Stimulated activated CD4-positive, alpha-beta T cell treated with anti-CD3 and anti-CD28 coated beads, Interleukin-1b, Interleukin-23, amount 100 ng/mL, for 4 hours (primary cell): ENCODE results near the gene ZDHHC22.

ENCODE experiments used
- DNase-seq, 2 donors: peaks; one replicate each; pipeline ENCODE4 v3.0.0-alpha.2; 2020; ENCODE audit warnings: low read depth in 2 of 2

ZDHHC22 gene

DNA sequence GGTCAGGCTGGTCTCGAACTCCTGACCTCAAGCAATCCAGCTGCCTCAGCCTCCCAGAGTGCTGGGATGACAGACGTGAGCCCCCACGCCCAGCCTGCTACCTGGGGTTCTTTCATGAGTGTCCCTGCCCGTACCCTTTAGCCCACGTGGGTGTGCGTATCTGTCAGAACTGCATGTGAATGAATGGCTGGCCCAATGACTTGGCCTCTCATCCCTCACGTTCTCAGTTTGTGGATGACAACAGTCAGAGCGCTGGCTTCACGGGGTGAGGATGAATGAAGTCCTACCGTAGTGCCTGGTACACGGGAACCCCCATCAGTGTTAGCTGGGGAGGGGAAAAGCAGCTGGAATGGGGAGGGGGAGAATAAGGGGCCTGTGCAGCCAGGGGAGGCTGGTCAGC is 16.1 kb upstream of the ZDHHC22 start:
- no peak for DNase-seq

DNA sequence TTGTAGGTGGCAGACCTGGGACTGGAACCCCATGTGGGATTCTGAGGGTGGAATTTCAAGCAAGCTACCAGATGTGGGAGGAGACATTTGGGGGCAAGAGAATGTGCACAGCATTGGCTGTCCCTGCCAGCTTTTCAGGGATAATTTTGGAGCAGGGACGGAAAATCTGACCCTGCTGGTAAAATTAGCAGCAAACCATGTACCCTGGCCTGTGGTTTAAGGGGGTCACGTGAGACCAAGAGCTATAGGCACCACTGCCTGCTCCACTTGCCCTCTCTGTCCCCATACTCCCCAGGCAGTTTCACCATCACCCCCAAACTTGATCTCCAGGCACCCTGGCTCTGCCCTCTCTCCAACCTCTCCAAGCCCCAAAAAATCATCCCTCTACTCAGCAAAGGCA is 13.5 kb upstream of the ZDHHC22 start:
- no peak for DNase-seq

DNA sequence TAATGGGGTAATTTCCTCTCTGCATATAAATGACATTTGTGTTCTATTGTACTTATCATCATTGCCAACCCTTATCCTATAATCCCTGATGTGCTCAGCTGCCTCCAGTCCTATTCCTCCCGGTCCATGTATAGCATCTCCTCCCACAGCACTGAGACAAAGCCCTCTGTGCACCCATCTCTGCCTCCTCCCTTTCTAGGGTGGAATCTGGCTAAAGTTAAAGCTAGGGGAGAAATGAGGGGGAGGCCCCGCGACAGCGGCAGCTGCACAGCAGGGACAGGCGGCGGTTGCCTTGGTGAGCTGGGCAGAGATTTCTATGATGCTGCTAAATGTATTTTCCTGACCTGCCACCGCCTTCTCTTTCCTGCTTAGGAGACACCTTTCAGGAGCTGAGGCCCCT is 12.8 kb upstream of the ZDHHC22 start:
- no peak for DNase-seq

DNA sequence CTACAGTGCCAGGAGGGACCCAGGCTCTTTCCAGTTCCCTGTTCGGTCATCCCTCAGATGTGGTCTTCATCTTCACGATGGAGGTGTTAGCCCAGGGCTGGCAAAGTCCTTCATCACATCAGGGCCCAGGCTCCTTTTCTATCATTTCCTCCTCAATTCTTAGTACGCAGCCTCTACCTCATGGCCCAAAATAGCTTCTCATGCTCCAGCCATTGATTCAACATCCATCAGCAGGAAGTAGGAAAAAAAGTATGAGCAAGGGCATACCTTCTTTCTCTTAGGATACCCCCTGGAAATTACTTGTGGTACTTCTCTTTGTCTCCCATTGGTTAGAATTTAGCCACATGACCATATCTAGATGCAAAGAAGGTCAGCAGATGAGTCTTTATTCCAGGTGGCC is 12.2 kb upstream of the ZDHHC22 start:
- no peak for DNase-seq

DNA sequence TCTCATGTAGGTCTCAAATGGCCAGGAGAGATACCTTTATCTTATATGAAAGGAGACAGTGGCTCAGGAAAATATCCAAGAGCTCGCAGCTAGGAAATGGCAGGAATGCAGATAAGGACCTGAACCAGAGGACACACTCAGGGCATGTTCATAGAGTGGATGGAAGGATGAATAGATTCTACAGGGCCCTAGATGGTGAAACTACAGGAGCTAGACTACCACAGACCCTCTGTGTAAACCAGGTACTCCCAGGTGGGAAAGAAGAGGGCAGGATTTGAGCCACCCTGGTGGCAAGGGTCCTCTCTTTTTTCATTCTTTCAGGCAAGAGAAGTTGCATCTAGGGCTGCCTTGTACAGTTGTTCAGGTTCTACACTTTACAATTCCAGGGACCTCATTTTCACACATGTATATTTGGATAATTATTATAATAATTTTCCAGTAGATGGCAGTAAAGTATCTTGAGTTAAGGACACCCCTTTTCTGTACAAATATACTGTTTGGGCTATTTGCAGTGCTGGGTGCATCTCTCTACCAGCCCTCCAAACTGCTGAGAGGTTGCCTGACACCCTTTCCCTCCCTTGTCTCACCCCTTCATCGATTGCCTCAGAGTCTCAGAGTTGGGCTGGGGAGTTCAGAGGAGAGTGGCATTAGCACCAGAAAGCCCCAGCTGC is 10.5 kb upstream of the ZDHHC22 start:
- DNase-seq = no peak

DNA sequence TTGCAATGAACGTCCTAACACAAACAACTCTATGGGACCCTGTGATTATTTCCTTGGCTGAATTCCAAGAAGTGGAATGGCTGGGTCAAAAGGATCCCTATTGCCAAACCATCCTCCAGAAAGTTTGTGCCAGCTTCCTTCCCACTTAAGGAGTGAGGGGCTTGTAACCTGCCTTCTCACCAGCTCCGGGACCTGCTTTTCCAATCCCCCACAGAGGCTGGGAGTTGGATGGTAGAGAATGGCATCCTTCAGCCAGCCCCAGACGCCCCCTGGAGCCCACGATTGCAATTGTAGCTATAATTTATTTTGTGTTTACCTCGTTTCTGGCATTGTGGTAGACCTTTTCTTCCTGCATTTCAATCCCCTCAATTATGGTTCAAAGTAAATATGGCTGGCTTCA is 9.7 kb upstream of the ZDHHC22 start:
- DNase-seq = peak in 1 of 2 donors; percentile 5

DNA sequence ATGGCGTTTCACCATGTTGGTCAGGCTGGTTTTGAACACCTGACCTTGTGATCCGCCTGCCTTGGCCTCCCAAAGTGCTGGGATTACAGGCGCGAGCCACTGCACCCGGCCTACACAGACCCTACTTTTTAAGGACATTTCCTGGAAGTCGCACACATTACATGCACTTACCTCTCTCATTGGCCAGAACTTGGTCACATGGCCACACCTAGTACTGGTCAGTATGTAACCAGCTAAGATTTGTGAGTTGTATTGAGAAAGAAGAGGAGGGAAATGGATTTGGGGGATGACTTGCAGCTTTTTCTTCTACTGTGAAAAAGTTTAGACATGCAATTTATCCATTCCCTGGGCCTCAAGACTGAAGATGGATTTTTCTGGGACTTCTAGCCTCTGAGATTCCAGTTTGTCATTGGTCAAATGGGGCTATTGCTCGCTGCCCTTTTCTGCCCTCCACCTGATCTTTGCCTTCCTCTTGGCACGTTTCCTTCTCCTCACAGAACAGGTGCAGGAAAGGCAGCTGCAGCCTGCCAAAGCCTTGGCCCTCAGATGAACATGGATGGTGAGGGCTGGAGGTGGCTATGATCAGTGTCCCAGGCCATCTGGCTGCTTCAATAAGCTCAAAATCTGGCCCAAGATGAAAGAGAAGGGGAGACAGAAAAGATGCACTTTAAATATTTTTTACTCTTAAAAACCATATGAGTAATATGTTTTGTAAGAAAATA is 7.1 kb upstream of the ZDHHC22 start:
- DNase-seq = no peak

DNA sequence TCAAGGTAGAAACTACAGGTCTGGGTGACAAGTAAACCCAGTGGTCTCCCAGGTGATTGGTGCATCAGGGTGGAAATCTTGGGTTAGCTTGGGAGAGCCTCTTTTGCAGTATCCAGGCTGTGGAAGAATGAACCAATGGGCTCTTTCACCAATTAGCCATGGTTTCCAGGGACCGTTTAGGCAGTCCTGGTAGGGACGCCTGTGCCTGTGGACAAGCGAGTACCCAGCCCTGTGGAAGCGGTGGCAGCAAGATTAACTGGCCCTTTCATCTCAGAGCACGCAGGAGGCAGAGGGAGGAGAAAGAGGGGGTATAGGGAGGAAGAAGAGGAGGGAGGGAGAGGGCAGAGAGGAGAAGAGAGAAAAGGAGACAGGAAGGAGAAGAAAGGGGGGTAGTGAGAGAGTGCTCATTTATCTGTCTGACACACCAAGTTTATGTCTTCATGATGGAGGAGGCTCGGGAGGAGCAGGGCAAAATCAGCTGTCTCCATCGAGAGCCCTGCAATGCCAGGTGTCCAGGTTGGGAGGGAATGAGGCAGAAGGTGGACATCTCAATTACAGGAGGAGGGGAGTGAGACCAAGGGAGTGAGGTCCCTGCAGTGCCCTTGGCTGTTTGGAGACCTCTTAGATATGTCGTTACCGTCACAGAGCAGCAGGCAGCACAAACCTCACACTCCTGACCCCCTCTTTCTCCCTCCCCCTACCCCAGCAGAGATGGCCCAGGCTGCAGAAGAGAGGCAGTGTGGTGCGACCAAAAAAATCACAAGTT is 4.6 kb upstream of the ZDHHC22 start:
- no peak for DNase-seq

DNA sequence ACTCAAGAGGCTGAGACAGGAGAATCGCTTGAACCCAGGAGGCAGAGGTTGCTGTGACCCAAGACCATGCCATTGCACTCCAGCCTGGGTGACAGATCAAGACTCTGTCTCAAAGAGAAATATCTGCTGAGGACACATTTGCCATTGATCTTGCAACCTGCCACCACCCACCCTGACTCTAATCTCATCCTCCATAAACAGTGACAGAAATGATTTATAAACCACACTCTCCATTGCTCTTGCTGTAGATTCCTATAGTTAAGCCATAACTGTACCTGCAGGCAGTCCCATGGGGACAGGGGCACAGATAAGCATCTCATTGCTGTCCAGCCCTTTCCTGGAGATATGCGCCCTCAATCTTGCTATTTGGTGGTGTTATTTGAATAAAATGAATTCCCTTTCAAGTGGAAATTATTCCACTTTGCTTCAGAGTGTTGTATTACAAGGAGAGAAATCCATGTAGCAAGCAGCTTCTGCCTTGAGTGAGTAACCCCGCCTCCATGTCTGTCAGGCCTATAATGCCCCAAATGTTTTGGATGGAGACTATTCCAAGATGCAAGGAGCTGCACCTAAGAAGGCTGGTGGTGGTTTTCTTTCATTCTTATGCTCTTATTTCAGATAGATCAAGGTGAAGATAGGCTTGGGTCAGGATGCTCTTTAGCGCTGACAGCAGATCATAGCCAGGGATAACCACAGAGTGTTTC is 3.0 kb upstream of the ZDHHC22 start:
- no peak for DNase-seq

DNA sequence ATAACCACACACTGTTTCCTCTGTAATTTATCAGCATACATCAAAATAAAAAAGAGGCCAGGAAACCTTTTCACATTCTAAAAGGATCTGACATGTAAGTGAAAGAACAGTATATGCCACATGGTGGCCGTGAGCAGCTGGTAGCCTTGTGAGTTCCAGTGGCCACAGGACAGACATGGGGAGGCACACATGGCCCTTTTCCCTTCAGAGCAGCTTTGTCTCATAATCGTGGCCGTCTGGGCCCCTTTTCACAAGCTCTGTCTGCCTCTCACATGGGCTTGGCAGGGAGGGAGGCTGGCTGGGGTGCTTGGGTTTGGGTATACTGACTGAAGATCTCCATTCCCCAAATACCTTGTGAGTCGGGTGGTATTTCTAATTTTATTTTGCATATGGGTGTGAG is 1.5 kb upstream of the ZDHHC22 start:
- DNase-seq = no peak

DNA sequence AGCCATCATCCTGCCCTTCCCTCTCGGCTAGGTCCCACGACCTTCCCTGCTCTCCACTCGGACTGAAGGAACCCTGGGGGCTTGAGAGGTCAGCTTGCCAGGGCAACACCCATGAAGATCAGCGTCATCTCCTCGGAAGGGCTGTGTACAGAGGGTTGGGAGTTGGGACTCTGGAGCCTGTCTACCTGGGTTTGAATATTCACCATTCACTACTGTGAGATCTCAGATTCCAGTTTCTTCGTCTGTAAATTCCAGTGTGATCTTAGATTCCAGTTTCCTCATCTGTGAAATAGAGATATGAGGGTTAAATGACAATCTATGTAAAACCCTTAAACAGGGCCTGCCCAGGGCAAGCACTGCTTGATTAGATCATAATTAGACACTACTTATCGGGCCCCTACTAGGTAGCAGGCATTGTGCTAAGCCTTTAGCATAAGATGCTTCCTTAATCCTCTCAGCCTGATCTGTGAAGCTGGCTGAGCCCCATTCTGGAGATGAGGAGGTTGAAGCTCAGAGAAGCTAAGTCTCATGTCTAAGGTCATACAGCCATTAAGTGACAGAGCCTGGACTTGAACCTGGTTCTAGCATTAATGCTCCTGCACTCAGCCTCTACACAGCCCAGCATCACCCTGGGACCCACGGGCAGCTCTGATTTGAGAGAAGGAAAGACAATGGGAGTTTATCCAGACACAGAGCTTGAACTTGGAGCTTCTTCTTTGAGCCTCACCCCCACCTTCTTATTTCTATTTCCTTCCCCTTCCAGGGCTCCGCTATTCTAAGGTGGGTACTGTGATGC is 612 bp upstream of the ZDHHC22 start:
- no peak for DNase-seq

DNA sequence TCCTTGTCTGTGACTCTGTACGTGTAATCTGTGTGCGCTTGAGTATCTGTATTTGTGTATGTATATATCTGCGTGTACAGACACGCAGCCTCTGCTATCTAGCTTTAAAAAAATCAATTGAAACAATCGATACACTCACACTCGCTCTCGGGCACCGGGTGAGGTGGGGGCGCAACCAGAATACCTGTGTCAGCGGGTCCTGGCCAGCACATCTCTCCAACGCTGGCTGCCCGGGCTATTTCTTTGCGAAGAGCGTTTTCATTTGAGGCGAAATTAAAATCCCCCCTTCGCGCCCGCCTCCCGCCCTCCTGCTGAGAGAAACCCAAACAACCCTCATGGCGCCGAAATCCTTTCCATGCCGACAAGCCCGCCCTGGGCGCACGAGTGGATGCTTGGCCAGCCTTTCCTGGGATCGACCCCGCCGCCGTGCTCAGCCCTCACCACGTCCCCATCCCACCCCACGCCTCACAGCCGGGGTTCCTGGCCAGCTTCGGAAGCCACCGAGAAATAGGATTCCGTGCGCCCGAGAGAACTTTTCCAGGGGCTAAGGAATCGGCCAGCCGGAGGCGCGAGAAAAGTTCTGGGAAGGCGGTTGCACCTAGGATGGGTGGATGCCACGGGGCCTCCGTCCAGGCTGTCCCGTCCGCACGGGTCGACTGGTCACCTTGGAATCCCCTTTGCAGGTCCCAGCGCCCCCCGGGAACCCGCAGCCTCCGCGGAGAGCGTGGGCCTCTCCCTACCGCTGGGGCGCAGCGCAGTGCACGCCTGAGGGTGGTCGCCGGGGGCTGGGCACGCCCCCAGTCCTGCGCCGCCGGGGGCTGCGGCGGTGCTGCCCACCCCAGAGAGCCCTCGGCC is 1.0 kb downstream of the ZDHHC22 start:
- DNase-seq = no peak

DNA sequence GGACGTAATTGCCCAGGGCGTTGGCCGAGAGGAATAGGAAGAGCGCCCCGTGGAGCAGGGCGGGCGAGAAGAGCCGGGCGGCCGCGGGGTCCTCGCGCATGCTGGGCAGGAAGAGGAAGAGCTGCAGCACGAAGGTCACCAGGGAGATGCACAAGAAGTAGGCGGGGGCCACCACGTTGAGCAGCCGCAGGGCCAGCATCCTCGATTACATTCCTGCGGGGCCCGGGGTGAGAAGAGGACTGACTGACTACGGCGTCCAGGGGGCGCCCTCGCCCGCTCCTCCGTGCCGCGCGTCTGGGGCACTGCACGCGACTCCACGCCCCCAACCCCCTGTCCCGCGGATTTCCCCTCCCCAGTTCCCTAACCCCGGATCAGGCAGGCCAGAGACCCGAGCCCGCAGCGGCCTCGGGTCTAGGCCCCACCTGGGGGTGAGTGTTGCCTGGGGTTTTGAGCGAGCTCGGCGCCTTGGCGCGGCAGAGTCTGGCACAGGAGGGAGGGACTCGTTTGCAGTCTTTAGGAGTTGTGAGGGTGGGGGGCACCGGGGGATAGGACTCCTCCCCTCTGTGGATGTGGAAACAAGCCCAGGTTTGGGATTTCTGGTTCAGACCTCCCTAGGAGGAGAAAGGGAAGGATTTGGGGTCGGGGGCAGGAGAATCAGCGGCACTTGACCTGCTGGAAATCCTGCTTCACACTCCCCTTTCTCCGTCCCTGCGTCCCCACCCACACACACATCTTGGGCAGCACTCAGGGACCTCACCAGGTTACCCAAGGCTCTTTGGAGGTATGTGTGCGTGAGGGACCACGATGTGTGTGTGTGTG is 1.8 kb downstream of the ZDHHC22 start:
- DNase-seq = peak in 1 of 2 donors; percentile 41

DNA sequence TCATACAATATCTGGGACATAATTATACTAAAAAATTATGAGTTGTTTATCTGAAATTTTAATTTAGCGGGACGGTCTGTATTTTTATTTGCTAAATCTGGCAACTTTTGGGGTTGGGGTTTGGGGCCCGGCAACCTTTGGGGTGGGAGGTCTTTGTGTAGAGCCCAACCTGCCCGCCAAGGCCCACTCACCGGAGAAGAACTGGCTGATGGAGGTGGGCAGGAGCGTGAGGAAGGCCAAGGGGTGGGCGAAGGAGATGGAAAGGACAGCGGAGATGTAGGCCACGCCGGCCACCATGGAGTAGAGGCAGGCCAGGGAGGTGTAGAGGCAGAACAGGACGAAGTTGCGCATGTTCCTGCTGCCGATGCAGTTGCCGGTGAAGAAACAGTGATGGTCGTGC is 2.6 kb downstream of the ZDHHC22 start:
- no peak for DNase-seq

DNA sequence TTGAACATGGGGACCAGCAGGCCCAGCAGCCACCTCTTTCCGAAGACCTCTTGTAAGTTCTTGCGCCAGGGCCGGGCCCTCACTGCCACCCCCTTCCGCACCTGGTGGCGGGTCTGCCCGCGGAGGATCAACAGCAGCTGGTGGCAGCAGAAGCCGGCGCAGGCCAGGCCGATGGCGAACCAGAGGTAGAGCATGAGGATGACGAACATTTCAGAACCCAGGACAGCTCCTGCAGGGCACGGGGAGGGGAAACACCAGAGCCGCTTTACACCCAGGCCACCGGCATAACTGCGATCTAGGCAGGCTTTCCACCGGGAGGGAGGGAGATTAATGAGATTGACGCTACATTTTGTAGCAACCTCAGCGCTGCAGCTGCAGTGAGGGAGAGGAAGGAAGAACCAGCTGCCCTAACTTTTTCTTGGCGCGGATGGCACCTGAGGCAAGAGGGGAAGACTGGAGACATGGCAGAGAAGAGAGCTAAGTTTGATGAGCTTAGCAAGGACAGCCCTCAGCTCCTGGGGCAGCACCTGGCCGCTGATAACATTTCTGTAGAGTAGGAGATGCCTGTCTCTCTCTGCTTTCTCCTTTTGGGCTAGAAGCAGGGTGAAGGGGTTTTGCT is 7.8 kb downstream of the ZDHHC22 start:
- DNase-seq = peak in 1 of 2 donors; percentile 21

DNA sequence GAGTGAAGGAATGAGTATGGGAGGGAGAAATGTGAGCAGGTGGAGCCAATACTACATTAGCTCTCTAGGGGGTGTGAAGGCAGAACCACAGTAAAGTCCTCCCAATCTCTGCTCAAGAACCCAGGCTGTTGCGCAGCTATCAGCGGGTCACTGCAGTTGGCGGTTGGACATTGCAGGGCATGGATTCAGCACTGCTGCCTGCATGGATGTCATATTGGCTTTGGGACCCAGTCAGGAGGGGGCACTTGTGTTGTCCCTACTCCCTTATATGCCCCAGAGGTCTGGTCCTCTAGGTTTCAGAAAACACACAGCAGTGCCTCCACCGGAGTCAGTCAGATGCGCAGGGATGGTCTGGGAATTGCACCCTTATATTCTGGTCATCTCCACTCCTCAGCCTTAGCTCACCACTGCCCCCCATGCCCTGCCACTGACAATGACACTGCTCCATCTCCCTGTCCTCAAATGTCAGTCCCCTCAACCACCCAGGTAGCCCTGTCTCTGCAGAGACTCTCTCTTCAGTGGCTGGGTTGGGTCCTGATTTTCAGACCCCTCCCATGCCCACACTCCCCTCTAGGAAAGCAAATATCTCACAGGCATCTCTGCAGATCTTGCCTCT is 9.6 kb downstream of the ZDHHC22 start:
- no peak for DNase-seq

DNA sequence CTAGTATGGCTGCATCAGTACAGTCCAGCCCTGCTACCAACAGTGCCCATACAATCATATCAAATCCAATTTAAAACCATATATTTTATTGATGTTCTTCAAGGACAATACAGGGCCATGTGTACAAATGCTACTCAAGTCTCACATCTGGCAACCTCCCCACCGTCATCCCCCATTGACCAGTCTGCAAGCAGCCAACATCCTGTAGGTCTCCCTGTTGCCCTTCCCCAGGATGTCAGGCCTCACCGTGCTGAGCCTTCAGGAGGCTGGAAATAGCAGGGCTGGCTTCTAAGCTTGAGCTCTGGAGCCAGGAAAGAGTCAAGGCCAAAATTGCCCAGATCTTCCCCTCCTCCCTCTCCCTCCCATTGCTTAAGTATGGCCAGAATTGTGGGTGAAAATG is 10.4 kb downstream of the ZDHHC22 start:
- no peak for DNase-seq

DNA sequence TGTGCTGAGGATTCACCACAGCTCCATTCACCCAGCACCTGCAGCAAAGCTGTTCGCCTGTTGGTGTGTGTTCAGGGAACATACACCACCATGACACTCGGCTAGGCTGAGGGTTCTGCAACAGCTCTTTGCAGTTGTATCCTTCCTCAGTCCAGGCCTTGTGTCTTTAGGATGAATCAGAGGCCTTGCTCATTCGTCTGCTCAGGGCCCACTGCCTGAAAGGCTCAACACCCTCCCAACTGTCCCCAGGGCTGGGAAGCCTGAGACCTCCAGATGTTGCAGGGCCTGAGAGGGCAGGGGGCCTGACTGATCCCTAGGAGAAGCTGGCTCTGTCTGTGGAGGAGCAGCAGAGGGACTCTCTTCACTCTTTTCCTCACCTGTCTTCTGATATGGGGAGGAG is 11.2 kb downstream of the ZDHHC22 start:
- DNase-seq = no peak

DNA sequence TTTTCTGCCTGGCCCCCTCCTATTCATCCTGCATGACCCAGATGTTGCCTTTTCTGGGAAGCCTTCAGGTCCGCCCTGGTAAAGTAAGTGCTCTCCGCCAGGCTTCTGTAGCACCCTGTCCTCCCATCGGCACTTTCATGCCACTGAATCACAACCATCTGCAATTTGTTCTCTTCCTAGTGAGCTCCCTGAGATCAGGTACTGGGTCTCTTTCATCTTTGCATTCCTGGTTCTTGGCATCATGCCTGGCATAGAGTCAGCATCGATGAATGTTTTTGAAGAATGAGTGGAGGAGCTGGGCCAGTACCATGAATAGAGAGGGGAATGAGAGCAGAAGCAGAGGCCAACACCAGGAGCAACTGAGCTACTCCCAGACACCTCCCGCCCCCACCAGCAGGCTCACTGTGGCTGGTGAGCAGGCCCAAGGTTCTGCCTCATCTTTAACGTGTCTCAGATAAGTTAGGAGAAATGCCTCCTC is 13.1 kb downstream of the ZDHHC22 start:
- no peak for DNase-seq
